HG03342 (cell line): ENCODE data around the gene SLC25A47.

Experiments used
- ATAC-seq: cut with Tn5 transposase; IDR thresholded peaks from one replicate; pipeline ENCODE4 v1.9.1; 2021; ENCODE audit warnings: mild to moderate bottlenecking, moderate library complexity; ENCODE audit not compliant: unreplicated experiment

Gene SLC25A47

GRCh38 chr14:100322138-100322957, 791 bp upstream of the SLC25A47 start:
- no peak for ATAC-seq

DNA sequence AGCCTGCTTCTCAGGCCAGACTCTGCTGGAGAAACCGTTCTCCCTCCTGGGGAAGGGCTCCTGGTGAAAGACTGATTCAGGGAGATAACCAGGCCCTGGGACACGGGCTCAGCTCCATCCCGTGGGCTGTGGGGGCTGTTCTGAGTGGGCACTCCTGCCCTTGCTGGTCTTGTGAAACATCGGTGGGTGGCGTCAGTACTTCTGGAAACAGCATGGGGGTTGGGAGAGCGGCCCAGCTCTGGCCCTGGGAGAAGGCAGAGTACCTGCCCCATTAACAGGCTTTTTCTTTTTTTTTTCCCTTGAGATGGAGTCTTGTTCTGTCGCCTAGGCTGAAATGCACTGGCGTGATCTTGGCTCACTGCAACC, 786 bp downstream of the SLC25A47 start:
- no peak for ATAC-seq

- ATAC-seq, result no peak
Measured at GRCh38 chr14:100325231-100325632, 2.1 kb downstream of the SLC25A47 start.

GRCh38 chr14:100325958-100326357, 2.8 kb downstream of the SLC25A47 start:
- no peak for ATAC-seq

DNA sequence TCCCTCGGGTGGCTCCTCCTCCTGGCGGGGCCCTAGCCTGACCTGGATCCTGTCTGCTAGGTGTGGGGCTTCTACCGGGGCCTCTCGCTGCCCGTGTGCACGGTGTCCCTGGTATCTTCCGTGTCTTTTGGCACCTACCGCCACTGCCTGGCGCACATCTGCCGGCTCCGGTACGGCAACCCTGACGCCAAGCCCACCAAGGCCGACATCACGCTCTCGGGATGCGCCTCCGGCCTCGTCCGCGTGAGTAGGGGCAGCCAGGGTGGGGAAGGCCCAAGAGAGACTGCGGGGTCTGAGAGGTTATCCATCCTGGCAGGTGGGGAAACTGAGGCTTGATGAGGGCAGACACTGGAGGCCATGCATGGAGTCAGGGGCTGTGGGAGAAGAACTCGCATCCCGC, 4.0 kb downstream of the SLC25A47 start:
- ATAC-seq, result no peak

DNA sequence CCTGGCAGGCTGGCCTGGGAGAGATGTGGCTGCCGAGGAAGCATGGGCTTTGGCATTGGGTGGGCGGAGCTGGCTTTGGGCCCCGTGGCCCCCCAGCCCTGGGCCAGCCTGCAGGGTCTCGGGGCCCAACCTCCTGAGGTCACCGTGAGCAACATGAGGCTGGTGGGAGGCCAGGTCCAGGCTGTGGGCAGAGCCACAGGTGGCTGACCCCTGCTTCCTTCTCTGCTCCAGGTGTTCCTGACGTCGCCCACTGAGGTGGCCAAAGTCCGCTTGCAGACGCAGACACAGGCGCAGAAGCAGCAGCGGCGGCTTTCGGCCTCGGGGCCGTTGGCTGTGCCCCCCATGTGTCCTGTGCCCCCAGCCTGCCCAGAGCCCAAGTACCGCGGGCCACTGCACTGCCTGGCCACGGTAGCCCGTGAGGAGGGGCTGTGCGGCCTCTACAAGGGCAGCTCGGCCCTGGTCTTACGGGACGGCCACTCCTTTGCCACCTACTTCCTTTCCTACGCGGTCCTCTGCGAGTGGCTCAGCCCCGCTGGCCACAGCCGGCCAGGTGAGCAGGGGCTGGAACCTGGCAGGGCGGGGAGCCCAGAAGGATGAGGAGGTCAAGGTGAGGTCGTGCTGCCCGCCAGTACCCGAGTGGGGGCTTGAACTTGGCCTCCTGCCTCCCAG, 5.5 kb downstream of the SLC25A47 start:
- ATAC-seq, result no peak

DNA sequence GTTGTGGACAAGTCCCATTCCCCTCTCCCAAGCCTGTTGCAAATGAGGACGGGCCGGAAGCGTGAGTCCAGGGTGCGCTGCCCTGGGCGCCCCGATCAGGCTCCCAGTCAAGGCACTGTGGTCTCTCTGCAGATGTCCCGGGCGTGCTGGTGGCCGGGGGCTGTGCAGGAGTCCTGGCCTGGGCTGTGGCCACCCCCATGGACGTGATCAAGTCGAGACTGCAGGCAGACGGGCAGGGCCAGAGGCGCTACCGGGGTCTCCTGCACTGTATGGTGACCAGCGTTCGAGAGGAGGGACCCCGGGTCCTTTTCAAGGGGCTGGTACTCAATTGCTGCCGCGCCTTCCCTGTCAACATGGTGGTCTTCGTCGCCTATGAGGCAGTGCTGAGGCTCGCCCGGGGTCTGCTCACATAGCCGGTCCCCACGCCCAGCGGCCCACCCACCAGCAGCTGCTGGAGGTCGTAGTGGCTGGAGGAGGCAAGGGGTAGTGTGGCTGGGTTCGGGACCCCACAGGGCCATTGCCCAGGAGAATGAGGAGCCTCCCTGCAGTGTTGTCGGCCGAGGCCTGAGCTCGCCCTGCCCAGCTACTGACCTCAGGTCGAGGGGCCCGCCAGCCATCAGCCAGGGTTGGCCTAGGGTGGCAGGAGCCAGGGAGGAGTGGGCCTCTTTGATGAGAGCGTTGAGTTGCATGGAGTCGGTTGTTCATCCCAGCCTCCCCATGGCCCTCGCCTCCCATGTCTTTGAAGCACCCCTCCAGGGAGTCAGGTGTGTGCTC, 6.3 kb downstream of the SLC25A47 start:
- no peak for ATAC-seq

DNA sequence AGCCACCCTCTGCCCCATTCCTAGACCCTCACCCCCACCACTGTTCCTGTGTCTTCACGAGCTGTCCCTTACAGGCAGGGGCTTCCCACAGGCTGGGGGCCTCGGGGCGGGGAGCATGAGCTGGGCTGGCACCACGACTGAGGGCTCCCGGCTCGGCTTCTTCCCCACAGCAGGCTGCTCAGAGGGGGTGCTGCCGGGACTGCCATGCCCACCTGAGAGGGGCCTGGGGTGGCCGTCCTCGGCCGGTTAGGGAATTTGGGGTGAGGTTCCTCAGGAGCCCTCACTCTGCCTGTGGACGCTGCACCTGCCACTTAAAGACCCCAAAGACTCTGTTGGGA, 6.8 kb downstream of the SLC25A47 start:
- no peak for ATAC-seq

- no peak for ATAC-seq
Measured at GRCh38 chr14:100330388-100330931, 7.3 kb downstream of the SLC25A47 start.

GRCh38 chr14:100332071-100332639, 9.0 kb downstream of the SLC25A47 start:
- ATAC-seq, result no peak

DNA sequence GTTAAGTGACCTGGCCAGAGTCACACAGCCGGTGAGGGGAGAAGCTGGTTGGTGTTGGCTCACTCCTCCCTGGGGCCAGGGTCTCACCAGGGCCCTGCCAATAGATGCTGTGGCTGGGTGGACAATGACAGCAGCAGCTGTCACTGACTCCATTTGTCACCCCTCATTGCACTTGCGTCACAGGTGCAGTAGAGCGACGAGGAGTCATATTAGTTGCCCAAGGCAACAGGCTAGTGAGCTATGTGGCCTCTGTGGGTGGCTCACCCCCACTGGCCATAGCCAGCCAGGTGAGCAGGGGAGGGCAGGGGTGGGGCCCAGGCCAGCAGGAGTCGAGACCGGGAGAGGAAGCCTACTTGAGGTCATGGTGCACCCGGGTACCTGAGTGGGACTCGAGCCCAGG, 9.7 kb downstream of the SLC25A47 start:
- no peak for ATAC-seq

GRCh38 chr14:100333311-100333710, 10.2 kb downstream of the SLC25A47 start:
- no peak for ATAC-seq

DNA sequence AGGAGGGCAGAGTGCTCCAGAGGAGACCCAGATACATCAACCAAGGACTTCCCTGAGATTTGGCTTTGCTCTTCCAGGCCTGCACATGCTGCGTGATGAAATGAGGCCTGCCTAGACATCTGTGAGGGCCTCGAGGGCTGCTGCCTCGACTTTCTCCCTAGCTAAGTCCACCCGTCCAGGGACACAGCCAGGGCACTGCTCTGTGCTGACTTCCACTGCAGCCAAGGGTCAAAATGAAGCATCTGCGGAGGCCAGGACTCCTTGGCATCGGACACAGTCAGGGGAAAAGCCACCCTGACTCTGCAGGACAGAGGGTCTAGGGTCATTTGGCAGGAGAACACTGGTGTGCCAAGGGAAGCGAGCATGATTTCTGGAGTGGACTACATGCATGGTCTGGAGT, 10.7 kb downstream of the SLC25A47 start:
- ATAC-seq, result no peak

DNA sequence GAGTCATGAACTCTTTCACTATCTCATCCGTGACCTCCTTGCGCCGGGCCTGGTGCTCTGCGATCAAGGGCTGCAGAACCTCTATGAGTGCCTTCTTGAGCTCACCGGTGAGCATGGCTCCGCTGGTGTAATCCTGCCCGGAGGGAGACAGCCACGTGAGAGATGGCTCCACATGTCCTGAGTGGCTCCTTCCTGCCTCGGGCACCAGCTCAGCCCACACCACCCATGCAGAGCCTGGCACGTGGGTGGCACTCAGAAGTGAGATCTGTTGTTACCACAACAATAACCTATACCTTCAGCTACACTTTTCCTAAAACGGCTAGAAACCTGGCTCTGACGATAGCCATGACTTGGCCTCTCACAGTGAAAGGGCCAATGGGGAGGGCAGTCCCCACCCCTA, 11.8 kb downstream of the SLC25A47 start:
- no peak for ATAC-seq

DNA sequence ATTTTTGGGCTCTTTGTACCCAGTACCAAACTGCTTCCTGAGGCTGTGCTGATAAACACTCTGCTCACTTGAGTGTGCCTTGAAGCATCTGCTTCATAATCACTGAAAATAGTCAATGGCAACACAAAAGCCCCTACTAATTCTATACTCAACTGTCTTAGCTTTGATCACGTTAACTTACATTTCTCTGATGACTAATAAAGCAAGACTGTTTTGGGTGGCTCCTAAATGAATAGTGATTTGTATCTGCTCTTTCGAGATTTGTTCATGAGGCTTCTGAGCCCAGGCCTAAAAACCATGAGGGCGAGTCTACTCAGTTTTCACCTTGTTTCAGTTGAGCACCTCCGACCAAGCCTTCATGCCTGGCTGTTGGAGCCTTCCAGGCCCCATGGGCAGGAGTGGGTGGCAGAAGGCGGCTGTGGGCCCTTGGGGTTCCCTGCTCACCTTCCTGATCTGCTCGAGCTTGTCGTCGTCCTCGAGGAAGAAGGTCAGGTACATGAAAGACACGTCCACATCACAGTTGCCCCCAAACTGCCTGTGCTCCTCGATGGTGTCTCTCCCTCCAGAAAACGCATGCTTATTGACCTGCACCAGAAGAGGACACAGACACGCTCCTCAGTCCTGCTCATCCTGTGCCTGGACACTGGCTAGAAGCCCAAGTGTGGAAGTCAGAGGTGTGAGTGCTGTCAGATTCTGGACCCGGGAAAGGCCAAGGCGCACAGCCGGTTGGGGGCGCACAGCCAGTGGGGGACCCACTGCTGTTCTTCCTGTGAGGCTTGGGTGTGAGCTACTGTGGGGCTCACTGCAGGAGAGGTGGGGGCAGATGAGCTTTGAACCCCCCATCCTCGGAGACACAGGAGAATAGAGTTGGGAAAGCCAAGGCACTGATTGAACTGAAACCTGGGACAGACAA, 13.7 kb downstream of the SLC25A47 start:
- no peak for ATAC-seq

DNA sequence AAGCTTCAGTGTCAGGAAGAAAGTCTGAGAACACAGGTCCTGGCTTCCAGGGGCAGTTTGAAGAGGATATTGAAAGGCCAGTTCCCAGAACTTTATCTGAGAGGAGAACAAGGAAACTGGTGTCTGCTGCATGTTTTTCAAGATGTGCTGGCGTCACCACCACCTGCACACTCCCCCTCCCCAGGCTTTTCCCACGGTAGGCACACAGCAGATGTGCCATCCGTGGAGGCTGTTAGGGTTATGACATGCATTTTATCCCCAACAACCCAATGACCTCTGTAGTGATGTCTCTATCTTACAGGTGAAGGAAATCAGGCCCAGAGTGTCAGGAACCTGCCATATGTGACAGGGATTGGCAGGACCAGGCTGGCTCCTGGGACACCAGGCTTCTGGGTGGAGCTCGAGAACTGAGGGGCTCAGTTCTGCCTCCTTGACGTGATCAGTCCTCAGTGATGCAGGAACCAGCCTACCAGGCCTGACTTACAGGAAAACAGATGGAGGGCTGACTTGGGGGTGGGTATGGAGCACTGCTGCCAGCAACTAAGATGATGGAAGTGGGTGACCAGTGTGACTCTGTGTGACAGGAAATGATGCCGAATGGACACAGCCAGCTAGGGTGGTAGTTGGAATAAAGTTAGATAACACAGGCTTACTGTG, 16.8 kb downstream of the SLC25A47 start:
- ATAC-seq, result no peak

DNA sequence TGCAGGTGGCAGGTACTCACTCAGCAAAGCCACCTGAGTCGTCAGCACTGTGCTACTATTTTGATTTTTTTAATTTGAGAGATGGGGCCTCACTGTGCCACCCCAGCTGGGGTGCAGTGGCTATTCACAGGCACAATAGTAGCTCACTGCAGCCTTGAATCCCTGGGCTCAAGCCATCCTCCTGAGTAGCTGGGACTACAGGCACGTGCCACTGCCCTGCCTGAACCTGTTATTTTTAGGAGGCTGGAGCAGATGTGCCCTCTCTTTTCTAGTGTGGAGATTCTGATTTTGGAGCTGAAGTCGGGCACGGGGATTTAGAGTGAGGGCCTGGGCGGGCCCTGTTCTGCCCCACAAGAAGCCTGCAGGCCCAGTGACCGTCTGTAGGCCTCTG, 17.3 kb downstream of the SLC25A47 start:
- no peak for ATAC-seq

- ATAC-seq, result no peak
Measured at GRCh38 chr14:100341301-100342031, 18.3 kb downstream of the SLC25A47 start.

GRCh38 chr14:100342195-100342594, 19.1 kb downstream of the SLC25A47 start:
- ATAC-seq, result no peak
